Neural progenitor cell (in vitro differentiated cells): ENCODE results near the gene SSTR4. TPM values are rescaled to one million over a fixed set of nuclear protein-coding genes. Genes with fewer than 3 reads are reported as not detected.

Experiments
- DNase-seq: peaks from one replicate; pipeline ENCODE4 v3.0.0-alpha.2; 2016; ENCODE audit warnings: low spot score
- H2AFZ ChIP-seq: fragments of 200-600 bp; sonication (generic); replicated peaks from 2 replicates; pipeline ENCODE4 v1.6.1; 2016; ENCODE audit warnings: antibody characterized with exemption
- H3F3A ChIP-seq: fragments of 200-600 bp; sonication (generic); 2 replicates; pipeline ENCODE4 v1.6.1; 2016; ENCODE audit warnings: antibody characterized with exemption, low read depth
- H3K27ac ChIP-seq: fragments of 200-600 bp; sonication (generic); 2 replicates; pipeline ENCODE4 v1.5.1; 2016; ENCODE audit warnings: mild to moderate bottlenecking
- H3K27me3 ChIP-seq: fragments of 200-600 bp; sonication (generic); 2 replicates; pipeline ENCODE4 v1.6.1; 2016; ENCODE audit warnings: mild to moderate bottlenecking, moderate library complexity
- H3K36me3 ChIP-seq: fragments of 200-600 bp; sonication (generic); 2 replicates; pipeline ENCODE4 v1.5.1; 2016
- H3K4me1 ChIP-seq: fragments of 200-600 bp; sonication (generic); 2 replicates; pipeline ENCODE4 v1.6.1; 2016; ENCODE audit warnings: mixed run types
- H3K4me2 ChIP-seq: fragments of 200-600 bp; sonication (generic); 2 replicates; pipeline ENCODE4 v1.6.1; 2016
- H3K4me3 ChIP-seq: fragments of 200-600 bp; sonication (generic); 2 replicates; pipeline ENCODE4 v1.5.1; 2016
- H3K79me2 ChIP-seq: fragments of 200-600 bp; sonication (generic); 2 replicates; pipeline ENCODE4 v1.6.1; 2016; ENCODE audit warnings: low read depth
- H3K9ac ChIP-seq: fragments of 200-600 bp; sonication (generic); 2 replicates; pipeline ENCODE4 v1.6.1; 2016
- H3K9me3 ChIP-seq: fragments of 200-600 bp; sonication (generic); 2 replicates; pipeline ENCODE4 v1.5.1; 2016; ENCODE audit warnings: low read depth
- H4K20me1 ChIP-seq: fragments of 200-600 bp; sonication (generic); 2 replicates; pipeline ENCODE4 v1.6.1; 2016; ENCODE audit warnings: low read depth
- H3K27ac Mint-ChIP-seq: 3 replicates; pipeline ENCODE4 v1.8.0; 2021; ENCODE audit warnings: mixed read lengths
- H3K27me3 Mint-ChIP-seq: 2 replicates; pipeline ENCODE4 v1.8.0; 2022; ENCODE audit warnings: low read depth, mild to moderate bottlenecking, inconsistent platforms, moderate library complexity, mixed read lengths; ENCODE audit not compliant: insufficient read depth
- H3K36me3 Mint-ChIP-seq: 3 replicates; pipeline ENCODE4 v1.8.0; 2021; ENCODE audit warnings: mixed read lengths
- H3K4me1 Mint-ChIP-seq: 3 replicates; pipeline ENCODE4 v1.8.0; 2021; ENCODE audit warnings: mixed read lengths
- H3K4me3 Mint-ChIP-seq: 3 replicates; pipeline ENCODE4 v1.8.0; 2021; ENCODE audit warnings: mild to moderate bottlenecking, moderate library complexity, mixed read lengths
- H3K9me3 Mint-ChIP-seq: 3 replicates; pipeline ENCODE4 v1.8.0; 2020; ENCODE audit warnings: mixed read lengths
- CTCF ChIP-seq: fragments of 200-600 bp; sonication (generic); IDR thresholded peaks from 2 replicates; pipeline ENCODE4 v1.5.1; 2017; ENCODE audit warnings: antibody characterized with exemption, mild to moderate bottlenecking
- EZH2 ChIP-seq: fragments of 200-600 bp; sonication (generic); IDR thresholded peaks from 2 replicates; pipeline ENCODE4 v1.6.1; 2017; ENCODE audit warnings: antibody characterized with exemption, mild to moderate bottlenecking, moderate library complexity
- EZH2phosphoT487 ChIP-seq: fragments of 200-600 bp; sonication (generic); IDR thresholded peaks from 2 replicates; pipeline ENCODE4 v1.6.1; 2017; ENCODE audit warnings: antibody characterized with exemption
- total RNA-seq: library from RNA; depleted of rRNA; stranded (reverse); fragments of >200 nt; gene quantifications from 2 replicates; pipeline ENCODE4 v1.2.3, GENCODE V29; 2015; ENCODE audit warnings: low replicate concordance

Gene SSTR4
- total RNA-seq, 1 donor from 2014 or later: not detected

DNA sequence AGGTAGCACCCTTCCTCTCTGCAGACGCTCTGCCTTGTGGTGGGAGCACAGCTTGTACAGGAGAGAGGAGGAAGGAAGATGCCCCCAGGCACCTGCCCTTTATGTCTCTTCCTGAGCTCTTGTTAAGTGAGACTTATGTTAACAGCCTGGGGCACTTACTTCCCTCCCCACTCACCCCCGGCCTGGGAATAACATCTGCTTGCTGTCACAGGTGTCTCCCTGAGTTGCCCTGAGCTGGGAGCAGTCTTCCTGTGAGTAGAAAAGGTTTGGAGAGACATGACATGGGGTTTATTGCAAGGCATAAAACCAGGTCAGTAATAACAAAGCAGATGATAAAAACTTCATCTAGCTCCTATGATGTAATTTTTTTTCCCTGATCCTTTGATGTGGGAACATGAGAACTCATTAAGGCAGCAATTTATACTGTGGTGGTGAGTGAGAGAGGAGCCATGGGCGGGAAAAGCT is 1.9 kb downstream of the SSTR4 start:
- peaks cover 45% of the 10 kb centered on the region for H3K27me3 Mint-ChIP-seq
- TF ChIP-seq CTCF (no peak), EZH2 (no peak), EZH2phosphoT487 (no peak)
- no peak overlapping the region for H3K27ac Mint-ChIP-seq
- Histone ChIP-seq H3F3A (no peaks in the 10 kb centered on the region), H4K20me1 (no peaks in the 10 kb centered on the region), H3K9ac (no peak overlapping the region), H3K4me1 (peaks cover 4% of the 10 kb centered on the region), H3K79me2 (no peaks in the 10 kb centered on the region), H3K4me3 (no peak overlapping the region), H3K27ac (no peak overlapping the region), H3K27me3 (peaks cover 99% of the 10 kb centered on the region), H3K9me3 (no peaks in the 10 kb centered on the region), H3K36me3 (no peaks in the 10 kb centered on the region), H2AFZ (no peak overlapping the region), H3K4me2 (no peak overlapping the region)
- DNase-seq: no peak
- peaks cover 3% of the 10 kb centered on the region for H3K9me3 Mint-ChIP-seq
- H3K36me3 Mint-ChIP-seq: peaks cover 2% of the 10 kb centered on the region
- no peaks in the 10 kb centered on the region for H3K4me1 Mint-ChIP-seq
- peak overlapping the region; percentile 17 for H3K4me3 Mint-ChIP-seq

DNA sequence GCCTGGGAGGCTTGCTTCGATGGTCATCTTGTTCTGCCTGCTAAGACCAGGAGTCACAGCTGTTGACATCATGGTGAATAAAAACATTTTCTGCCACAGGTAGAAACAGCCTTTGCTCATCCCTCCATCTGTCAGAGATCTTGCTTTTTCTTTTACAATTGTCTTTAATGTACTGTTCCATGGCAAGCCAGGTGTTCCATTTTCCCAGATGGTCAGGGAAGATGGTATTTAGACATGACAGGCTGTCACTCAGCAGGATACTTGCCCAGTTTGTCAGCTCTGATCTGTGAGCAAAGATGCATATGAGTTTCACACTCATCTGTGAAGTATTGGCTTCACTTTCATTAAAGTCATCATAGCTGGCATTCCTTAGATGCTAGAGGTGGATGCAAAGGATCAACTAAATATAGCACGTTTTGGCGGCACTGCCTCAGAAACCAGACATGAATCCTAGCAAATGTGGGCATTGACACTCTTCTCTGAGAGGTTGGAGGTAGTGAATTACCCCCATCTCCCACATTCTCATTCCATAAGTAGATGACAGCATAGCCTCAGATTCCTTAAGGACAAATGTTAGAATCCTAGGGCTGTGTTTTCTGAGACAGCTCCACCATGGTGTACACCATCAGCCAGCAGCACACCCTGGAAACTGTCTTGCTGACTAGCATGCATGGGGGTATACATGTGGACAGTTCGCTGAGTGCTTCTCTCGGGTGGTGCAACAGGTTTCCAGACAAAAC is 4.2 kb downstream of the SSTR4 start:
- Mint-ChIP-seq H3K27me3 (peaks cover 40% of the 10 kb centered on the region), H3K27ac (no peak overlapping the region), H3K36me3 (peaks cover 2% of the 10 kb centered on the region), H3K4me3 (no peak overlapping the region), H3K4me1 (no peaks in the 10 kb centered on the region), H3K9me3 (peaks cover 3% of the 10 kb centered on the region)
- peaks cover 12% of the 10 kb centered on the region for H3K4me1 ChIP-seq
- no peak overlapping the region for H3K4me3 ChIP-seq
- H3K36me3 ChIP-seq: no peaks in the 10 kb centered on the region
- H4K20me1 ChIP-seq: no peaks in the 10 kb centered on the region
- no peak overlapping the region for H2AFZ ChIP-seq
- H3K27me3 ChIP-seq: peaks cover 97% of the 10 kb centered on the region
- no peak overlapping the region for H3K27ac ChIP-seq
- H3K9ac ChIP-seq: no peak overlapping the region
- no peaks in the 10 kb centered on the region for H3K79me2 ChIP-seq
- TF ChIP-seq EZH2phosphoT487 (no peak), CTCF (no peak), EZH2 (no peak)
- H3K4me2 ChIP-seq: no peak overlapping the region
- no peaks in the 10 kb centered on the region for H3F3A ChIP-seq
- DNase-seq: no peak
- H3K9me3 ChIP-seq: no peaks in the 10 kb centered on the region

DNA sequence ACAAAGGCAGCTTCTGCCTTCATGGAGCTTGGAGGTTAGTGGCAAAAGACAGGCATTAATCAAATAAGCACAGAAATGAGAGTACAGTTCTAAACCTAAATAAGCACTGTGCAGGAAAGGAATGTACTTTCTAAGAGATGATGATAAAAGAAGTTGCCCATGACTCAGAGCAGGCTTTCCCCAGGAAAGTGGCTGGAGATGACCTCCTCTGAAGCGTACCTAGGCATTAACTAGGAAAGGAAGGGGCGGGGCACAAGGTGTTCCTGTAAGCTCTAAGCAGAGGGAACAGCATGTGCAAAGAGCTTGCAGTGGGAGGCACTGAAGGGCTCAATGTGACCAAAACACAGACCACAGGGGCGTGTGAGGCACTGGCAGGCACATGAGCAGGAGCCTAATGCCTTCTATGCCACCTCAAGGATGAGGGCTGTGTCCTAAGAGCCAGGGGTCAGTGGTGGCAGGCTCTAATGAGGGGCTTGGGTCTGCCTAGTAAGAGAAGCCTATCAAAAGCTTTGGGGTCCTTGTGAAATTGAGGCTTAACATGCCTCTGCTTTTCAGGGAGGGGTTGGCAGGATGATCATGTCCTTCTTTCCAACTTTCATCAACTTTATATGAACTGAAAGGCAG is 4.9 kb downstream of the SSTR4 start:
- H3K27me3 ChIP-seq: peaks cover 97% of the 10 kb centered on the region
- H3K79me2 ChIP-seq: no peaks in the 10 kb centered on the region
- Mint-ChIP-seq H3K4me1 (no peaks in the 10 kb centered on the region), H3K27ac (no peak overlapping the region), H3K4me3 (no peak overlapping the region), H3K27me3 (peaks cover 34% of the 10 kb centered on the region), H3K9me3 (peaks cover 3% of the 10 kb centered on the region), H3K36me3 (peaks cover 2% of the 10 kb centered on the region)
- no peaks in the 10 kb centered on the region for H3K9me3 ChIP-seq
- no peaks in the 10 kb centered on the region for H3F3A ChIP-seq
- no peak overlapping the region for H3K4me3 ChIP-seq
- H3K9ac ChIP-seq: no peak overlapping the region
- H2AFZ ChIP-seq: no peak overlapping the region
- peaks cover 12% of the 10 kb centered on the region for H3K4me1 ChIP-seq
- no peak for TF ChIP-seq CTCF
- TF ChIP-seq EZH2: no peak
- TF ChIP-seq EZH2phosphoT487: no peak
- H3K4me2 ChIP-seq: no peak overlapping the region
- no peak overlapping the region for H3K27ac ChIP-seq
- DNase-seq: no peak
- H3K36me3 ChIP-seq: no peaks in the 10 kb centered on the region
- no peaks in the 10 kb centered on the region for H4K20me1 ChIP-seq
